Measurements from ENCODE around the gene ST6GAL1.
"Not testable (repeated sequence)": the region's sequence is repeated elsewhere in the genome, so short reads cannot be mapped to it uniquely, and the experiment has no call there.

DNA sequence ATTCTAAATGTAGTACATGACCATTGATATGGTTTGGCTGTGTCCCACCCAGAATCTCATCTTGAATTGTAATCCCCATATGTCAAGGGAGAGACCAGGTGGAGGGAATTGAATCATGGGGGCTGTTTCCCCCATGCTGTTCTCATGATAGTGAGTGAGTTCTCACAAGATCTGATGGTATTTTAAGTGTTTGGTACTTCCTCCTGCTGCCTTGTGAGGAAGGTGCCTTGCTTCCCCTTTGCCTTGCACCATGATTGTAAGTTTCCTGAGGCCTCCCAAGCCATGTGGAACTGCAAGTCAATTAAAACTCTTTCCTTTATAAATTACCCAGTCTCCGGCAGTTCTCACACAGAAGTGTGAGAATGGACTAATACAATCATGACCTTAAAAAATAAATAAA lies 61.8 kb downstream of the ST6GAL1 start:
- TF ChIP-seq, protein P1, sequence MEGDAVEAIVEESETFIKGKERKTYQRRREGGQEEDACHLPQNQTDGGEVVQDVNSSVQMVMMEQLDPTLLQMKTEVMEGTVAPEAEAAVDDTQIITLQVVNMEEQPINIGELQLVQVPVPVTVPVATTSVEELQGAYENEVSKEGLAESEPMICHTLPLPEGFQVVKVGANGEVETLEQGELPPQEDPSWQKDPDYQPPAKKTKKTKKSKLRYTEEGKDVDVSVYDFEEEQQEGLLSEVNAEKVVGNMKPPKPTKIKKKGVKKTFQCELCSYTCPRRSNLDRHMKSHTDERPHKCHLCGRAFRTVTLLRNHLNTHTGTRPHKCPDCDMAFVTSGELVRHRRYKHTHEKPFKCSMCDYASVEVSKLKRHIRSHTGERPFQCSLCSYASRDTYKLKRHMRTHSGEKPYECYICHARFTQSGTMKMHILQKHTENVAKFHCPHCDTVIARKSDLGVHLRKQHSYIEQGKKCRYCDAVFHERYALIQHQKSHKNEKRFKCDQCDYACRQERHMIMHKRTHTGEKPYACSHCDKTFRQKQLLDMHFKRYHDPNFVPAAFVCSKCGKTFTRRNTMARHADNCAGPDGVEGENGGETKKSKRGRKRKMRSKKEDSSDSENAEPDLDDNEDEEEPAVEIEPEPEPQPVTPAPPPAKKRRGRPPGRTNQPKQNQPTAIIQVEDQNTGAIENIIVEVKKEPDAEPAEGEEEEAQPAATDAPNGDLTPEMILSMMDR (IDR thresholded peaks at IDR 0.05) = not testable (repeated sequence)
- TF ChIP-seq POLR2A (IDR thresholded peaks at IDR 0.05) = not testable (repeated sequence)

Measured in uterus (tissue), 2 donors.